LNCaP clone FGC (cell line): ENCODE measurements around the gene GPR15LG.

Experiments
- DNase-seq: peaks from one replicate; pipeline ENCODE4 v3.0.0-alpha.2; 2011; ENCODE audit warnings: low read depth
- H3K4me3 ChIP-seq: 2 replicates; pipeline ENCODE4 v1.5.1; 2011; ENCODE audit warnings: mild to moderate bottlenecking, low read depth, low read length, control low read depth
- CTCF ChIP-seq: IDR thresholded peaks from 2 replicates; pipeline ENCODE4 v1.5.1; 2012; ENCODE audit warnings: mild to moderate bottlenecking; ENCODE audit not compliant: control insufficient read depth, insufficient read depth; ENCODE audit errors: extremely low read depth

The GPR15LG gene

GRCh38 chr10:84205853-84206525, 32.4 kb downstream of the GPR15LG start:
- no peak for TF ChIP-seq CTCF
- DNase-seq: no peak
- H3K4me3 ChIP-seq: no peak overlapping the region

GRCh38 chr10:84208023-84208422, 34.4 kb downstream of the GPR15LG start:
- DNase-seq: no peak
- TF ChIP-seq CTCF: no peak
- H3K4me3 ChIP-seq: no peak overlapping the region

GRCh38 chr10:84211566-84211965, 38.0 kb downstream of the GPR15LG start:
- H3K4me3 ChIP-seq: no peak overlapping the region
- no peak for DNase-seq
- no peak for TF ChIP-seq CTCF

- H3K4me3 ChIP-seq: no peak overlapping the region
- no peak for DNase-seq
- TF ChIP-seq CTCF: no peak
These were observed 38.4 kb downstream of the GPR15LG start for GRCh38 chr10:84212014-84212413.

- no peak for TF ChIP-seq CTCF
- no peak for DNase-seq
- H3K4me3 ChIP-seq: no peak overlapping the region
These were observed 39.5 kb downstream of the GPR15LG start for GRCh38 chr10:84213076-84213475.

GRCh38 chr10:84214046-84214572, 40.5 kb downstream of the GPR15LG start:
- H3K4me3 ChIP-seq: no peak overlapping the region
- no peak for DNase-seq
- TF ChIP-seq CTCF: 0 out of 2 replicates have a peak, but pooled peaks have one; percentile 6
